Small intestine (tissue), 16 donors: ENCODE measurements around the gene SELENOP. TPM values are rescaled to one million over a fixed set of nuclear protein-coding genes. Genes with fewer than 3 reads are reported as not detected.

Experiments
- DNase-seq, 2 donors: peaks; one replicate each; pipeline versions ENCODE4 v3.0.0 to v3.0.0-alpha.2; 2013
- FAIRE-seq: peaks from 2 replicates; lab custom pipeline; 2012; peaks lifted over from hg19 to GRCh38; lab: Jason Lieb, UNC
- H3K27ac ChIP-seq, 3 donors: one replicate each; pipeline ENCODE4 v1.5.1; 2013; ENCODE audit warnings: low read length in 2 of 3, mild to moderate bottlenecking in 2 of 3, control low read depth in 1 of 3, inconsistent platforms in 1 of 3, low read depth in 1 of 3, moderate library complexity in 1 of 3
- H3K27me3 ChIP-seq, 3 donors: one replicate each; pipeline ENCODE4 v1.6.1; 2013; ENCODE audit warnings: low read length in 3 of 3, inconsistent platforms in 1 of 3; ENCODE audit not compliant: control insufficient read depth in 3 of 3, insufficient read depth in 3 of 3
- H3K36me3 ChIP-seq, 3 donors: one replicate each; pipeline ENCODE4 v1.6.1; 2013; ENCODE audit warnings: low read length in 3 of 3, inconsistent platforms in 1 of 3, low read depth in 1 of 3, mild to moderate bottlenecking in 1 of 3, moderate library complexity in 1 of 3; ENCODE audit not compliant: control insufficient read depth in 3 of 3, insufficient read depth in 2 of 3
- H3K4me1 ChIP-seq, 3 donors: one replicate each; pipeline ENCODE4 v1.6.1; 2013; ENCODE audit warnings: low read length in 2 of 3, inconsistent platforms in 1 of 3, low read depth in 1 of 3, mild to moderate bottlenecking in 1 of 3, moderate library complexity in 1 of 3; ENCODE audit not compliant: control insufficient read depth in 3 of 3, insufficient read depth in 2 of 3
- H3K4me3 ChIP-seq, 3 donors: one replicate each; pipeline ENCODE4 v1.5.1; 2013; ENCODE audit warnings: low read length in 3 of 3, control low read depth in 1 of 3, inconsistent platforms in 1 of 3, low read depth in 1 of 3, mild to moderate bottlenecking in 1 of 3, moderate library complexity in 1 of 3
- H3K9me3 ChIP-seq, 2 donors: one replicate each; pipeline ENCODE4 v1.6.1; 2013; ENCODE audit warnings: low read depth in 1 of 2, low read length in 1 of 2; ENCODE audit not compliant: control insufficient read depth in 2 of 2, insufficient read depth in 1 of 2
- whole genome bisulfite sequencing, 3 donors: extraction: QIAGEN DNeasy Blood & Tissue Kit; methylation state at CpG; one replicate each; pipeline ENCODE4 v1.1.7; 2013; 5-methylcytosine and 5-hydroxymethylcytosine counted together
- long read RNA-seq, 10 donors: transcript quantifications; one replicate each; lab custom pipeline, GENCODE V29; 2026
- polyA plus RNA-seq, 4 donors: library from polyadenylated mRNA; stranded (reverse) in 3 of 4; unstranded in 1 of 4; fragments of 200-250 nt in 3 of 4; fragments of 120-200 nt in 1 of 4; gene quantifications; one replicate each; pipeline versions ENCODE4 v1.2.1 to v1.2.3, GENCODE V29; 2013
- donor health status: healthy with polysubstance abuse.
- donor health status: control.
- donor health status: control.
- donor health status: Bipolar disorder and iron deficiency.
- donor health status: healthy.

Gene SELENOP
- polyA plus RNA-seq = 1,000 to 10,000 TPM in 1 of 4 donors, 100 to 1,000 TPM in 3; 204 to 4,199 (median 720) TPM
- long read RNA-seq, donor 1, full-length matches to known transcripts = 3,912 of 5,193 reads
- long read RNA-seq, donor 1, partial matches to known transcripts = 809 of 5,193 reads
- long read RNA-seq, donor 1, other reads (novel, unspliced or antisense) = 472 of 5,193 reads
- long read RNA-seq, donor 2, transcript SELENOP-214 (5 exons, 2,243 nt) = major isoform, 538 of 802 reads
- long read RNA-seq, donor 2, transcript SELENOP-208 (6 exons, 787 nt) = minor isoform, 20 of 802 reads
- long read RNA-seq, donor 2, transcript SELENOP-209 (6 exons, 1,853 nt) = minor isoform, 26 of 802 reads
- long read RNA-seq, donor 2, transcript SELENOP-202 (3 exons, 799 nt) = minor isoform, 59 of 802 reads
- long read RNA-seq, donor 2, partial matches to known transcripts = 78 of 802 reads
- long read RNA-seq, donor 2, other reads (novel, unspliced or antisense) = 61 of 802 reads
- long read RNA-seq, donor 3, transcript SELENOP-213 (3 exons, 653 nt) = minor isoform, 31 of 807 reads
- long read RNA-seq, donor 3, transcript SELENOP-209 (6 exons, 1,853 nt) = minor isoform, 23 of 807 reads
- long read RNA-seq, donor 3, transcript SELENOP-202 (3 exons, 799 nt) = minor isoform, 80 of 807 reads
- long read RNA-seq, donor 3, transcript SELENOP-214 (5 exons, 2,243 nt) = major isoform, 475 of 807 reads
- long read RNA-seq, donor 3, partial matches to known transcripts = 139 of 807 reads
- long read RNA-seq, donor 3, other reads (novel, unspliced or antisense) = 32 of 807 reads
- long read RNA-seq, donor 4, transcript SELENOP-214 (5 exons, 2,243 nt) = major isoform, 22 of 26 reads
- long read RNA-seq, donor 4, partial matches to known transcripts = 0 of 26 reads
- long read RNA-seq, donor 4, other reads (novel, unspliced or antisense) = 0 of 26 reads
- long read RNA-seq, donor 5, transcript SELENOP-202 (3 exons, 799 nt) = minor isoform, 77 of 660 reads
- long read RNA-seq, donor 5, transcript SELENOP-209 (6 exons, 1,853 nt) = minor isoform, 24 of 660 reads
- long read RNA-seq, donor 5, transcript SELENOP-213 (3 exons, 653 nt) = minor isoform, 47 of 660 reads
- long read RNA-seq, donor 5, transcript SELENOP-214 (5 exons, 2,243 nt) = major isoform, 352 of 660 reads
- long read RNA-seq, donor 5, partial matches to known transcripts = 111 of 660 reads
- long read RNA-seq, donor 5, other reads (novel, unspliced or antisense) = 23 of 660 reads
- long read RNA-seq, donor 6, full-length matches to known transcripts = 1,184 of 1,402 reads
- long read RNA-seq, donor 6, partial matches to known transcripts = 125 of 1,402 reads
- long read RNA-seq, donor 6, other reads (novel, unspliced or antisense) = 93 of 1,402 reads
- long read RNA-seq, donor 7, transcript SELENOP-202 (3 exons, 799 nt) = minor isoform, 13 of 85 reads
- long read RNA-seq, donor 7, transcript SELENOP-214 (5 exons, 2,243 nt) = major isoform, 65 of 85 reads
- long read RNA-seq, donor 7, partial matches to known transcripts = 0 of 85 reads
- long read RNA-seq, donor 7, other reads (novel, unspliced or antisense) = 0 of 85 reads
- long read RNA-seq, donor 8, partial matches to known transcripts = 0 of 4 reads
- long read RNA-seq, donor 8, other reads (novel, unspliced or antisense) = 0 of 4 reads
- long read RNA-seq, donor 9, transcript SELENOP-214 (5 exons, 2,243 nt) = major isoform, 184 of 248 reads
- long read RNA-seq, donor 9, transcript SELENOP-202 (3 exons, 799 nt) = minor isoform, 10 of 248 reads
- long read RNA-seq, donor 9, transcript SELENOP-213 (3 exons, 653 nt) = minor isoform, 8 of 248 reads
- long read RNA-seq, donor 9, partial matches to known transcripts = 22 of 248 reads
- long read RNA-seq, donor 9, other reads (novel, unspliced or antisense) = 16 of 248 reads
- long read RNA-seq, donor 10, transcript SELENOP-209 (6 exons, 1,853 nt) = minor isoform, 48 of 1,462 reads
- long read RNA-seq, donor 10, transcript SELENOP-214 (5 exons, 2,243 nt) = major isoform, 937 of 1,462 reads
- long read RNA-seq, donor 10, transcript SELENOP-202 (3 exons, 799 nt) = minor isoform, 103 of 1,462 reads
- long read RNA-seq, donor 10, transcript SELENOP-208 (6 exons, 787 nt) = minor isoform, 23 of 1,462 reads
- long read RNA-seq, donor 10, partial matches to known transcripts = 207 of 1,462 reads
- long read RNA-seq, donor 10, other reads (novel, unspliced or antisense) = 107 of 1,462 reads

GRCh38 chr5:42811591-42812446 is at the start of gene SELENOP:
Gene SELENOP, minus strand, starts transcription at chr5:42811892. Its CDS starts 3,539 bp downstream, at chr5:42808353.
- no peak for FAIRE-seq
- peaks cover 0 to 8% (median 0%) of the 10 kb centered on the region in 3 donors for H3K4me1 ChIP-seq

GRCh38 chr5:42858687-42859086 is 47.0 kb upstream of the SELENOP start:
- H3K4me3 ChIP-seq = no peak overlapping the region
- H3K4me1 ChIP-seq = peaks cover 4 to 16% (median 4%) of the 10 kb centered on the region in 3 donors
- no peaks in the 10 kb centered on the region for H3K27me3 ChIP-seq
- 18 to 32% (median 27%) methylated on average over 7 of the region's 7 CpGs for WGBS, 3 donors
- no peaks in the 10 kb centered on the region for H3K9me3 ChIP-seq
- FAIRE-seq (no peak), DNase-seq (peak in 1 of 2 donors; percentile 17)
- no peaks in the 10 kb centered on the region for H3K36me3 ChIP-seq
- H3K27ac ChIP-seq = peak overlapping the region in 1 of 3 donors; percentile 5

More at GRCh38 chr5:42811591-42812446, at the start of gene SELENOP:
- peak within 1 kb of the TSS; percentile 53 to 78 (median 72) for H3K4me3 ChIP-seq
- H3K9me3 ChIP-seq = no peaks in the 10 kb centered on the region
- H3K27me3 ChIP-seq = no peaks in the 10 kb centered on the region
- H3K27ac ChIP-seq = peak within 1 kb of the TSS; percentile 68 to 88 (median 87)
- H3K36me3 ChIP-seq = peaks cover 0 to 7% (median 0%) of the 10 kb centered on the region in 3 donors
- peak; percentile 94 to 96 for DNase-seq
- WGBS, 3 donors = 11 to 22% (median 20%) methylated on average over 8 of the region's 8 CpGs

- no peaks in the 10 kb centered on the region for H3K9me3 ChIP-seq
- FAIRE-seq = no peak
- H3K4me3 ChIP-seq = no peak overlapping the region
- H3K27me3 ChIP-seq = no peaks in the 10 kb centered on the region
- peak in 1 of 2 donors; percentile 21 for DNase-seq
- peaks cover 4 to 18% (median 4%) of the 10 kb centered on the region in 3 donors for H3K4me1 ChIP-seq
- H3K36me3 ChIP-seq = no peaks in the 10 kb centered on the region
- H3K27ac ChIP-seq = peak overlapping the region in 2 of 3 donors; percentile 5 to 46
- WGBS, 3 donors = 0 to 13% (median 8%) methylated on average over 1 of the region's 1 CpG
These were observed 46.4 kb upstream of the SELENOP start for GRCh38 chr5:42858031-42858643.

GRCh38 chr5:42855811-42856210 is 44.1 kb upstream of the SELENOP start:
- no peaks in the 10 kb centered on the region for H3K36me3 ChIP-seq
- H3K4me3 ChIP-seq = no peak overlapping the region
- no peak for DNase-seq
- 9 to 41% (median 22%) methylated on average over 2 of the region's 2 CpGs for WGBS, 3 donors
- H3K9me3 ChIP-seq = no peaks in the 10 kb centered on the region
- H3K4me1 ChIP-seq = peaks cover 4 to 24% (median 4%) of the 10 kb centered on the region in 3 donors
- H3K27ac ChIP-seq = peak overlapping the region in 2 of 3 donors; percentile 11 to 50
- no peak for FAIRE-seq
- H3K27me3 ChIP-seq = no peaks in the 10 kb centered on the region

- no peaks in the 10 kb centered on the region for H3K9me3 ChIP-seq
- peak overlapping the region in 2 of 3 donors; percentile 11 to 16 for H3K27ac ChIP-seq
- FAIRE-seq (no peak), DNase-seq (peak; percentile 60 to 68)
- H3K27me3 ChIP-seq = no peaks in the 10 kb centered on the region
- no peak overlapping the region for H3K4me3 ChIP-seq
- H3K4me1 ChIP-seq = peaks cover 4 to 24% (median 4%) of the 10 kb centered on the region in 3 donors
- no peaks in the 10 kb centered on the region for H3K36me3 ChIP-seq
These were observed 43.7 kb upstream of the SELENOP start for GRCh38 chr5:42855386-42855785.

GRCh38 chr5:42854795-42855194 is 43.1 kb upstream of the SELENOP start:
- Histone ChIP-seq H3K4me1 (peaks cover 4 to 24% (median 4%) of the 10 kb centered on the region in 3 donors), H3K27ac (peak overlapping the region in 1 of 3 donors; percentile 21), H3K9me3 (no peaks in the 10 kb centered on the region), H3K36me3 (no peaks in the 10 kb centered on the region), H3K4me3 (no peak overlapping the region), H3K27me3 (no peaks in the 10 kb centered on the region)
- DNase-seq (peak; percentile 86 to 93), FAIRE-seq (no peak)
- WGBS, 3 donors = 19 to 60% (median 38%) methylated on average over 1 of the region's 1 CpG
